Kidney (tissue), 14 donors: ENCODE results near the gene ADM2. TPM values are rescaled to one million over a fixed set of nuclear protein-coding genes. Genes with fewer than 3 reads are reported as not detected.

Source experiments
- DNase-seq, 5 donors: peaks; one replicate each; pipeline ENCODE4 v3.0.0-alpha.2; 2013 to 2020
- FAIRE-seq: peaks from 2 replicates; lab custom pipeline; 2012; peaks lifted over from hg19 to GRCh38; lab: Jason Lieb, UNC
- H3K27ac ChIP-seq, 2 donors: one replicate each; pipeline ENCODE4 v1.7.0; 2013; ENCODE audit warnings: low read depth in 2 of 2, low read length in 2 of 2, inconsistent platforms in 1 of 2
- H3K27me3 ChIP-seq: one replicate; pipeline ENCODE4 v1.7.1; 2013; ENCODE audit warnings: low read length, inconsistent platforms; ENCODE audit not compliant: control insufficient read depth, insufficient read depth
- H3K36me3 ChIP-seq, 3 donors: one replicate each; pipeline versions ENCODE4 v1.7.0 to v1.7.1; 2013; ENCODE audit warnings: low read length in 3 of 3, control low read depth in 1 of 3, inconsistent platforms in 1 of 3; ENCODE audit not compliant: insufficient read depth in 3 of 3, control insufficient read depth in 2 of 3
- H3K4me1 ChIP-seq, 3 donors: one replicate each; pipeline versions ENCODE4 v1.7.0 to v1.7.1; 2013; ENCODE audit warnings: low read length in 3 of 3, inconsistent platforms in 1 of 3, low read depth in 1 of 3; ENCODE audit not compliant: control insufficient read depth in 2 of 3, insufficient read depth in 2 of 3
- H3K4me3 ChIP-seq, 3 donors: one replicate each; pipeline versions ENCODE4 v1.7.0 to v1.8.1; 2013; ENCODE audit warnings: low read length in 3 of 3, control low read depth in 1 of 3, inconsistent platforms in 1 of 3
- H3K9ac ChIP-seq, 3 donors: one replicate each; pipeline versions ENCODE4 v1.7.0 to v1.7.1; 2013; ENCODE audit warnings: low read length in 3 of 3, control low read depth in 1 of 3, inconsistent platforms in 1 of 3
- H3K9me3 ChIP-seq, 3 donors: one replicate each; pipeline versions ENCODE4 v1.7.0 to v1.7.1; 2013; ENCODE audit warnings: low read length in 3 of 3, control low read depth in 1 of 3, inconsistent platforms in 1 of 3; ENCODE audit not compliant: control insufficient read depth in 2 of 3, insufficient read depth in 1 of 3
- CTCF ChIP-seq: IDR thresholded peaks from 3 replicates; pipeline ENCODE4 v1.5.1; 2012; ENCODE audit warnings: mild to moderate bottlenecking, moderate library complexity, borderline replicate concordance; ENCODE audit not compliant: insufficient read depth; ENCODE audit errors: extremely low read depth
- intact Hi-C: fragments of 100-400 bp; cut with DNase I; formaldehyde crosslinking; loops from one replicate; pipeline ENCODE4 v1.11.1; 2022
- polyA plus RNA-seq: library from polyadenylated mRNA; stranded (reverse); fragments of 350-450 nt; fragmentation: Illumina TruSeq; extraction: RNeasy Lipid Tissue Mini Kit (QIAGEN cat#74804); gene quantifications from one replicate; pipeline ENCODE4 v1.2.3, GENCODE V29; 2014; ENCODE audit warnings: low read depth, low replicate concordance; ENCODE audit not compliant: insufficient read depth
- total RNA-seq: library from RNA; stranded (reverse); fragmentation: NEBNext Ultra II Directional; extraction: Animal tissue kit (Norgen Biotek cat#: 25700); gene quantifications from one replicate; pipeline ENCODE4 v1.2.1, GENCODE V29; 2021
- donor health status: control.
- donor health status: control.
- donor health status: control.
- donor health status: control.
- donor health status: control.
- donor health status: DM: yes; HTN: yes; CAD: no.
- donor health status: Normal renal cell carcinoma (clear cell type).

Gene ADM2
- total and polyA plus RNA-seq, 2 donors from 2014 or later = 8.0 to 10.6 TPM

GRCh38 chr22:50439314-50439870 is 42.0 kb upstream of the ADM2 start:
- intact Hi-C loops = no loop called here
- H3K4me3 ChIP-seq = no peak overlapping the region
- H3K27me3 ChIP-seq = no peaks in the 10 kb centered on the region
- H3K27ac ChIP-seq = no peak overlapping the region
- no peak for TF ChIP-seq CTCF
- H3K9ac ChIP-seq = no peak overlapping the region
- FAIRE-seq = no peak
- peak in 1 of 5 donors; percentile 69 for DNase-seq
- peaks cover 0 to 11% (median 8%) of the 10 kb centered on the region in 3 donors for H3K4me1 ChIP-seq
- no peaks in the 10 kb centered on the region for H3K9me3 ChIP-seq
- H3K36me3 ChIP-seq = peaks cover 0 to 25% (median 15%) of the 10 kb centered on the region in 3 donors

- Histone ChIP-seq H3K4me3 (no peak overlapping the region), H3K4me1 (peaks cover 0 to 14% (median 11%) of the 10 kb centered on the region in 3 donors), H3K9me3 (no peaks in the 10 kb centered on the region), H3K9ac (no peak overlapping the region), H3K27me3 (no peaks in the 10 kb centered on the region), H3K36me3 (peaks cover 0 to 24% (median 15%) of the 10 kb centered on the region in 3 donors), H3K27ac (no peak overlapping the region)
- DNase-seq (peak in 1 of 5 donors; percentile 59), FAIRE-seq (no peak)
- intact Hi-C loops = no loop called here
- TF ChIP-seq CTCF = no peak
Measured at GRCh38 chr22:50439871-50440331, 41.4 kb upstream of the ADM2 start.

- intact Hi-C loops = no loop called here
- Histone ChIP-seq H3K27me3 (no peaks in the 10 kb centered on the region), H3K9ac (no peak overlapping the region), H3K4me3 (no peak overlapping the region), H3K9me3 (no peaks in the 10 kb centered on the region), H3K27ac (no peak overlapping the region), H3K4me1 (peaks cover 0 to 22% (median 19%) of the 10 kb centered on the region in 3 donors), H3K36me3 (peaks cover 0 to 20% (median 15%) of the 10 kb centered on the region in 3 donors)
- FAIRE-seq (no peak), DNase-seq (peak in 1 of 5 donors; percentile 69)
- TF ChIP-seq CTCF = no peak
Measured at GRCh38 chr22:50440544-50441249, 40.6 kb upstream of the ADM2 start.
